Activated gamma-delta T cell (primary cell): Measurements from ENCODE around the gene WASF1.

Source experiments
- DNase-seq: peaks from one replicate; lab custom pipeline; 2025; lab: John Stamatoyannopoulos, UW
- total RNA-seq, 2 donors: gene quantifications; one replicate each; lab custom pipeline; 2026; lab: John Stamatoyannopoulos, UW

Gene WASF1
- 1.1 to 1.7 reads per million in 2 donors for total RNA-seq

DNA sequence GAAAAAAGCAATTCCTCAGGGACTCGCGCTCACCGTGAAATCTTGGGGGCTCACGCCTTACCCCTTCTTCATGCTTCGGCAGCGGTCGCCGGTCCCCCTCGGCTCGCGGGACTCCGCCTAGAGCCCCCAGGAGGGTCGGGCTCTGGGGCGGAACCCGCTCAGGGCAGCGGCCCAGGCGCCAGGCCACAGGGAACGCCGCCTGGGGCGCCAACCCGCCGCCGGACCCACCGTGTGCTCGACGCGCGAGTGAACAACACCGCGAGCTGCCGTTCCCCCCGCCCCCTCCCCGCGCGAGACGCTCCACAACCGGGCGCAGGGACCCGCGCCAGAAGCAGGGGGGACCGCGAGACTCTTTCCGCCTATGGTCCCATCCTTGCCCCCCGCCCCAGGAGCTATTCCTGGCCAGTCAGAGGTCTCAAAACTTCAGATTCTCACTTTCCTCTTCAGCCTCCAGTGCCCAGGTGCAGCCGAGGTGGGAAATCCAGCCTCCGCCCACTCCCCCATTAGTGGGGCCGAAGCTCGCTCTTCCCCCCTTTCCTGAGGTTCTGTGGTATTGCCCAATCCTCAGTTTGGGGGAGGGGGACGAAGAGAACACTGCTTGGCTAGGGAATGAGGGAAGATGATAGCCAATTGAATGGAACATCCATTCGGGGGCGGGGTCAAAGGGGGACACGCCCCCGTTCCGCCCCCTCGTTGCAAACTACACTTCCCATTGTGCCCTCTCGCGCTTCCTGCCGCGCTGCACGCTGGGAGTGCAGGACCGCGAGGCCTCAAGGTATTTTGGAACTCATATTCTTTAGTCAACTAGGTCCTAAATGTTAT is at the start of gene WASF1:
WASF1 (minus strand) TSS at position 265 of the 822 bp plus-strand sequence. CDS start 52,069 bp downstream, outside the sequence.
- DNase-seq, result peak; percentile 80

DNA sequence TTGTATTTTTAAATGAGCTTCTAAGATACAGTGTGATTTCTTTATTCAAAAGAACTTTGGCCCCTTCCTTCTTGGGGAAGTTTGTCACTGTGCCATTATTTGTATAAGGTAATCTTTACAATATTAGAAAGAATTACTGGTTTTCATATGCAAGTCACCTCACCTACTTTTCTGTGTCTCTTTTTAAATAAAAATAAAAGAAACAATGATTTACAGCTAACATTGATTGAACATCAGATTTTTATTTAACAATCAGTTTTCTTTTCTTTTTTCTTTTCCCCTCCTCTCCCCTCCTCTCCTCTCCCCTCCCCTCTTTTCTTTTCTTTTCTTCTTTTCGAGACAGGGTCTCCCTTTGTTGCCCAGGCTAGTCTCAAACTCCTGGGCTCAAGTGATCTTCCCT is 46.8 kb upstream of the WASF1 start:
- no peak for DNase-seq

DNA sequence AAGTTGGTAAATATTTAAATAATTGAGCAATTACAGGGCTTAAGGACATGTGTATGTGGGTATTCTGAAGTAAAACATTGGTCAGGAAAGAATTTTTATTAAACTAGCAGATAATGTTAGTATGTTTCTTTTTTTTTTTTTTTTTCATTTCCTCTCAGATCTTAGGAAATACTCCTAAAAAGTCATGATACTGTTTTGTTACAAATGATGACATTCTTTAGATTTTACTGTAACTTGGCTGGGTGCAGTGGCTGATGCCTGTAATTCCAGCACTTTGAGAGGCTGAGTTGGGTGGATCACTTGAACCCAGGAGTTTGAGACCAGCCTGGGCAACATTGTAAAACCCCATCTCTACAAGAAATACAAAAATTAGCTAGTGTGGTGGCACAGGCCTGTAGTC is 42.3 kb upstream of the WASF1 start:
- DNase-seq, result no peak

DNA sequence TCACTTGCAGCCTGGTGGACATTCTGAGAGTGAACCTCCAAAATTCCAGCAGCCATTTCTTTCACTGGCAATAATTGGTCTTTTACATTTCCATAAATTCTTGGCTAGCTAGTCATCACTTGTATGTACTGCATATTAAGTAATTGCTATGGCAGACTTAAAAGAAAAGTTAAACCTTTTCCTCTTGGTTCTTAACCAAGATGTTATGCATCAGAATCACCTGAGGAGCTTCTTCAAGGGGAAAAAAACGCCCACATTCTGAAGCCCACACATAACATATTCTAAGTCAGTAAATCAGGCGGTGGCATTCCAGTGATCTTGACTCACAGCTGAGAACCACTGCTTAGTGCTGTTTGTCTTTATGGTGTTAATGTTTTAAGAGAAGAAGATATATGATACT is 37.8 kb upstream of the WASF1 start:
- no peak for DNase-seq

DNA sequence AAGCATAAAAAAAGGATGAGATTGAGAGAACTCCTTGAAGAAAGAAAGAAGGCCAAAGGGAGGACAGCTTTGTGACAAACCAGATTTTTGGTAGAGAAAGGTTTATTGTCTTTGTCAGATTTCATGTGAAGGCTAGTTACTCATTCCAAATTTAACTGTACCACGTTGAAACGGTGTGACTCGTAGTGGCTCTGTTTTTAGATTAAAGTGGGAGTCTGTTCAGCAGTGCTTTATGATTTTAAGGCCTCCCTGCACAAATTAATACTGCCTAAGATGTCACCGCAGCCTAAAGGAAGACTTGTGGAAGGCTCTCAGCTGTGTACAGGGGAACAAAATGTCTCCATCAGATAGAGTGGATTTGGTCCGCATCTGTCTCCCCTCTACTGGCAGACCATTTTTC is 36.7 kb upstream of the WASF1 start:
- no peak for DNase-seq

DNA sequence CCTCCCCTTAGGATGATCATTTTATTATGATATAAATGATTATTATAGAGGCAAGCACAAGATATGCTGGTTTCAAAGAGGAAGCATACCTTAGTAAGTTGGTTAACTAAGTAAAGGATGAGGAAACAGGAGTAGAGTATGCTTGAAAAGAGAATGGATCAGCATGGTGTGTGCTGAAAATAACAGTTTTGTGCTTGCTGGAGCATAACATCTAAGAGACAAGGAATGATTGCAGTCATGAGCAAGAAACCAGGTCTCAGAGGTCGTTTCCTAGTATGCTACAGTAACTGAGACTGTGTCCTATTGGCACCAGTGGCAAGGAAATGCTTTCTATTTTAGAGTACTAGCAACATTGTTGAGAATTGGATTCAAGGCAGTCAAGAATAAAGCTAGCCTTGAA is 34.9 kb upstream of the WASF1 start:
- no peak for DNase-seq

DNA sequence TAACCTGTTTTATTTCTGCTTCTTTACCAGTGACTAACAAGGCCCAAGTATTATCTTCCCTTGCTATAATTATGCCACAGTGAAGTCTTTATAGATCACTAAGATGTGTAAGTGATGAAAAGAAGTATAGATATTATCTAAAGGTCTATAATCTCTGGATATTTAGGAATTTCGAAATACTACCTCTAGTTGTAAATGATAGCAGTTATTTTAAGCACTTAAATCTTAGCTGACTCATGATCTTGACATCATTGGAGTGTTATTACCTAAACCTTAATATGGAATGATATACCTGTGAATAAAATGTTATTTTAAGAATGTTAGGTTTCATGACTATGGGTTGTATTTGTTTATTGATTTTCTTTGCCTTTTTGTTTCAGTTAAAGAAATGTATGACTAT is 32.3 kb upstream of the WASF1 start:
- DNase-seq, result no peak

DNA sequence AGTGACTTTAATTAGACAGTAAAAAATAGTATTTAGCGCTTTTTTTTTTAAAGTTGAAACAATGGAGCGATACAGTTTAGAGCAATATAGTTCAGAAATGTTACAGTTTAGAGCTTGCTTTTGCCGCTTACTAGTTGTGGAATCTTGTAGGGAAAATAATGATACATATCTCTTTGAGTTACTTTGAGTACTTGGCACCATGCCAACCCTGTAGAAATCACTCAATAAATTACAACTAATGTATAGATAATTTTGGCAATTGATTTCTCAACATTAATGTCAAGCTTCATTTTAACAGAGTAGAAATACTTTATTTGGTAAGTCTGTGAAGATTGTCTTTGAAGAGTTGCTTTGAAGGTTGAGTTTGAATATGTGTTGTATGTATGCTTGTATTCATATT is 28.2 kb upstream of the WASF1 start:
- DNase-seq, result no peak

DNA sequence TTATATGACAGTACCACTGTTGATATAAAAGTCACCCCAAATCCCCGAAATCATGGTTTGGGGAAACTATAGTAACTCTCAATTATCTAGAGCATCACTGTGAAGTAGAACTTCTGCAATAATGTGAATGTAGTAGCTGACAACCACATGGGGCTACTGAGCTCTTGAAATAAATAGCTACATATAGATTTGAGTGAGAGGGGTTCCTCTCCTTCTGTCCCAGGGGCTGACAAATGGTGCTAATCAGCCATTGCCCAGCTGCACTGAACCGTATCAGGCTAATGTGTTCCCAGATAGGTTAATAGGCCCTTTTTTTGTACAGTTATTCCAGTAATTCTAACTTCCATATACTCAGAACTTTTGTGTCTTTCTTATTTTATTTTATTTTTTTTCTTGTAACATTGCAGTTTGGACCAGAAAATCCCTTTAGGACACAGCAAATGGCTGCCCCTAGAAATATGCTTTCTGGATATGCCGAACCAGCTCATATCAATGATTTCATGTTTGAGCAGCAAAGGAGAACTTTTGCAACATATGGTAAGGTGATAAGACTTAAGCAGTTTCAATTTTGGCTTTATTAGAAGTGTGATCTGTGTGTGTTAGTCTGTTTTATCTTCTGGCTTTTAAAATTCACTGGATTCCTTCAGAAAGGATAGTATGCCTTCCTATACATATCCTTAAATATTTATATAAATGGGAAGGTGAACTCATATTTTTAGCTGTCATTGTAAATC is 21.8 kb upstream of the WASF1 start:
- DNase-seq, result no peak

DNA sequence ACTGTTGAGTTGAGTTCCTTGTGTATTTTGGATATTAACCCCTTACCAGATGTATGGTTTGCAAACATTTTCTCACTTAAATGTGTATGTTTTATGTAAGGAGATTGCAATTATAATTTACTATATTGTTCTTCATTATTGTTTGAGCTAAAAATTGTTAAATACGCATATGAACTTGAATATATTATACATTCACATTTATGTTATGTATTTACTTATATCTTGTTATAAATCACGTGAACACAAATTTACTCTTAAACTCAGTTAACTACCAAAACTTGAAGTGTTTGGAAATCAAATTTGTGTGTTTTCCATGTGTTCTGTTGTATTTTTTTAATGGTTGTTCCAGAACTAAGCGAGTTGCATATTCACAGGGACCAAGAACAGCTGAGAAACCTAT is 19.1 kb upstream of the WASF1 start:
- DNase-seq, result no peak

DNA sequence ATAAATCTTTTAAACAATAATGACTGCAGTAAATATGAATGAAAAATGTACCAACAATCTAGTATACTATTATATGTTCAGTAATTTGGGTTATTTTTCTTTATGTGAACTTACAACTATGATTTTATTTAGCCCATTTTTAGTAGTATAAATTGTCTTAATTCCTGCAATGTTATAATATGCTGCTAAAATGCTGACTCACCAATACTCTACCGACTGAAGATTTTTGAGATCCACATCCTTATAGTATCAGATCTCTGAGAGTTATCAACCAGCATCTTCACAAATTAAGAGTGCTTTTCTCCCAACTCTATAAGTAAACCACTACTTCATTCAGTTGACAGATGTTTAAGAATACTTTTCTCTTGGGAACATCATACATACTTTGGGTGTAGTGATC is 17.4 kb upstream of the WASF1 start:
- DNase-seq, result no peak

DNA sequence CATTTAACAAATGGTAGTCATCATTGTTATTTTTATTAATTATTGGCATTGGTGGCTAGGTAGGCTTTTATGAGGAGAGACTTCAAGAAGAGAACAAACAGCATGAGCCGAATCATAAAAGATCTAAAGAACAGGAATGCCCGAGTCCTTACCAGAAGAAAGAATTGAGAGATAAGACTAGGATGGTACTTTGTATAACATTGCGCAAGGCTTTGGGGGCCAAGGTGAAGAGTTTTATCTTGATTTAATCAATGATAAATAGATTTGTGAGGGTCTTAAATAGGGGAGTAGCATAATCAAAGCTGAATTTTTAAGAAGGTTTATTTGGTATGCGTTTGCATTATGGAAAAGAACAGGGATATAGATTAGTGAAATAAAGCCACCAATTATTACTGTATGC is 16.2 kb upstream of the WASF1 start:
- no peak for DNase-seq

DNA sequence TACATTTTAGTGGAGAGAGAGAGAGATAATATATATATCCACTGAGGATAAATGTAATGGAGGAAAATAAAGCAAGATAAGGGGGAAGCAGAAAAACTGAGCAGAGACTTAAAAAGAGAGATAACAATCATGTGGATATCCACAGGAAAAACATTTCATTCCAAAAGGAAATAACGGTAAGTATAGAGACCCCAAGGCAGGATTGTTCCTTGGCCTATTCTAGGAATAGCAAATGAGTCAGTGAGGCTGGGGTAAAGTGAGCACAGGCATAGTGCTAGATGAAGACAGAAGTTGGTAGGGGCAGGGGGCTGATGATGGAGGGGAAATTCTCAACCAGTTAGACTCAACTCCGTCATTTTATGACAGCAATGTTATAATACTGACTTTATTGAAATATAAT is 12.0 kb upstream of the WASF1 start:
- no peak for DNase-seq

DNA sequence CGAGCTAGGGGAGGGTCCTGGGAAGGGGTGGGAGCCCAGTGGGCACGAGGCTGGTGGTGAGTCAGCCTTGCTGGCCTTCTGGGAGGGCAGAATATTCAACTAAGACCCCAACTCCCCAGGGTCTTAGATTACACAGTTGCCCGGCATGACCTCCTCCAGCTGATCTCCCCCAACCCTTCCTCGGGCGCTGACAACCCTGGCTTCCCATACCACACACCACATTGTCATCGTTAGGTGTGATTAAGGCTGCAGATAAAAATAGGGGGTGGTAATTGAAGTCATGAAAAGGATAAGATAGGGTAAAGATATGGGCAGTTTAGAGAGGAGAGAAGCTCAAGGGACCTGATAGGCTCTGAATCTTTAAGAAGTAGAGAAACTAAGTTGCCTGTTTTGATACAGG is 11.3 kb upstream of the WASF1 start:
- no peak for DNase-seq

DNA sequence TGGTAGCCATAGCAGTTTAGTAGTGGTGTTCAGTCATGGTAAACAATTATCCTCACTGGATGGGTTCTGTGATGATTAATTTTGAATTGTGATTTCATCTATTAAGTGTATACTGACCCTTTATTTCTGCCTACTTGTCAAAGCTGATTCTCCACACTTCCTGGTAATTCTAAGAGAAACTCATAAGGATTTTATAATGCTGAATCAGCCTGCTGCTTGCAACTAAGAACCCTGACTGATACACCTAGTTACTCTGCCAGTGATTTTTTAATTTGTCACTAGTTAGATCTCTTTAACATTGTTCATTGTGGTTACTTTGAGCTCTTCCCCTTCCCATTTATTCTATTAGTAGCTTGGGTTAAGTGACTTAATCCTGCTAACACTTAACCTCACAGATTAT is 9.3 kb upstream of the WASF1 start:
- no peak for DNase-seq

DNA sequence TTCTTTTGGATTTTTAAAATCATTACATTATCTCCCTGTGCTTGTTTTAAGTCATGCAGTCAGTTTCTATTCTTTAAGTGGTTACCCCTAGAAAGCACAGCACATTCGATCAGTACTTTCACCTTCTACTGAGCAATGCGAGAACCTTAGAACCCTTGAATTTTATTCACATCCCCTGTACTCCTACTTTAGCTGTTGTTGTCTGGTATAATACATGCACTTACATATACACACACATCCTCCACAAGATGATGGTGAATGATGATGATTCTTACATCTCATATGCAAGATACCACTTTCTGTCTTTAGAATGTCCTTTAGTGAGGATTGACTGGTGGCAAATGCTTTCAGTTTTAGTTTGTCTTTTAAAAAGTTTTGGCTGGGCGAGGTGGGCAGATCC is 6.4 kb upstream of the WASF1 start:
- no peak for DNase-seq

DNA sequence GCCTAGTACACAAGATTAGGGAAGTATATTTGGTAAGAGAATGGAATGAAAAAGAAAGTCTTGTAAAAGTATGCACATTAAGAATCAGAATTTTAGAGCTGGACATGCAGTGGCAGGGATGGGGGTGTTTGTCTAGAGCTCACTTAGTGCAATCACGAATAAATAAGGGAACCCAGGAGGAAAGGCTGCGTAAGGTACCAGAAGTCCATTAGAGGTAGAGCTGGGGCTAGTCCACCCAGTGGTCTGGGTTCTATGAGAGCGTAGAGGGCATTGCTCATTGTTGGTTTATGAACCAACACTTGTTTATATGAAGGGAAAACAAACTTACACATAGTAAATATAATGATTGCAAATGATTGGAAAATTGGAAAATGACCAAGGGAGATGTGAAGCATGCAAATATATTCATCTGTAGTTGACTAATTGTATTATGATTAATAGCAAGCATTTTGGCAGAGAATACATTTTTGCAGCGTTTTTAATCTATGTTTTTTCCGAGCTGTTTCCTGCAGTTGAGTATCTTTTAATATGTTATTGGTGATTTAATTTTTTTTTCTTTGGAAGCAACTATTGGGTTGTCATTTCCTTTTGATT is 3.9 kb upstream of the WASF1 start:
- no peak for DNase-seq

DNA sequence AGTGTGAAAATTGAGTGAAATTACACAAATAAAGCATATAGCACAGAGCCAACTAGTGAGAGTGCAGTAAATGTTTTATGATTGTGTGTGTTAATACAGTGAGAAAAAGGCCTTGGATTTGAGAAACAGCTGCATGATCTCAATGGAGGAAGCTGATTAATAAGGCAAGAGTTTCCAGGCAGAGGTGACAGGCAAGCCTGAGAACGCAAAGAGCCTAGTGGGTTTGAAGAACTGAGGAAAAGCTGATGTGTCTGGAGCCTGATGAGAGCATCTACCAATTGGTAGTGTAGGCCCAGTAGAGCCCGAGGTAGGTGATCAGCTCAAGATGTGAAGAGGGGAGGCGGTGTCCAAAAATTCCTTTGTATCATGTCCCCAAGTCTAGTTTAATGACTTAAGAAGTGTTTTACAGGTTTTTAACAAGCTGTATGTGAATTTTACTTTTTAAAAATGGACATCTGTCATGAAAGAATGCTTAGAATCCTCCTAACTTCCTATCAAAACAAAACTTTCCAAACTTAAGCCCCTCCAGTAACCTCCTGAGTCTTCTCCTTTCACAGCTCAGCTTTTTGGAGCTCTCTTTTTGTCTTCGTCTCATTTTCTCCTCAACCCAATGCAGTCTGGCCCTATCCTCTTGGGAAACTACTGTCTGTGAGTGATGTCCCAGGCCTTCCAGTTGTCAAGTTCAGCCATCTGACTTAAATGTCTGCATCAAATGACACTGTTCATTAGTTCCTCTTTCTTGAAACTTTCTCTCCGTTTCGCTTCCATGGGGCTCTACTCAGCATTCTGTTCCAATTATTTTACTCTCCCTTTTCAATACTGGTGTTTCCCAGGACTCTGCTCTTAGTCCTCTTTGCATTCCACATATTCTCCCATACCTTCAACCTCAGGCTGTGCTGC is 1.9 kb upstream of the WASF1 start:
- no peak for DNase-seq

DNA sequence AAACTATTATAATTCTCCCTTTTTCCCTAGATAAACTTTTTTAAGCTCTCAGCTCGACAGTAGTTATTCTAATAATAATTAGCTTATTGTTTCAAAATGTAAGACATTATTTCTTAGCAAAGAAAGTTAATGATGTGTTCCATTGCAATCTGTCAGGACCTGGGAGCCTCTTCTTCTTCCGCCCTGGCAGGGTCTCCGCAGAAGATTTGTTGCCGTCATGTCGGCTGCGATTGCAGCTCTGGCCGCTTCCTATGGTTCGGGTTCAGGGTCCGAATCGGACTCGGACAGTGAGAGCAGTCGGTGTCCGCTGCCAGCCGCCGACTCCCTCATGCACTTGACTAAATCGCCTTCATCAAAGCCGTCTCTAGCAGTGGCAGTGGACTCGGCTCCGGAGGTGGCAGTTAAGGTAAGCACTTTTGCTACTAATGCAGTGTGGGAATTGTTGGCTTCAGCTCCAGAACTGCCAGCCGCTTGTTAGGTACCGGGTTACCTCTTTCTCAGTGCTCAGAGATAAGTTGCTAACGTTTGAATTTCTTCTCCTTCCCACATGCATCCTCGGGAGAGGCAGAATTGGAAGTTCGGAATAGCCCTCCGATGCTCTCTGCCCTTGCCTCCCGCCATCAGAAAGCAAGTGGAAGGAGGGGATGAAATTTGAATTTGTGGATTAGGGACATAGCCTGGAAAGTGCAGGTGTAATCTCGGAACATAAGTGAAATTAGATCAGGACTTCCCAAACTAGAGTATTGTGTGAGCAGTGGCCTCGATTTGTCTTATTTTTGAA is 948 bp upstream of the WASF1 start, which contains the start of gene CDC40:
CDC40 (plus strand) TSS at position 200 of the 781 bp plus-strand sequence; CDS start at position 218, 18 bp downstream.
- peak; percentile 19 for DNase-seq

DNA sequence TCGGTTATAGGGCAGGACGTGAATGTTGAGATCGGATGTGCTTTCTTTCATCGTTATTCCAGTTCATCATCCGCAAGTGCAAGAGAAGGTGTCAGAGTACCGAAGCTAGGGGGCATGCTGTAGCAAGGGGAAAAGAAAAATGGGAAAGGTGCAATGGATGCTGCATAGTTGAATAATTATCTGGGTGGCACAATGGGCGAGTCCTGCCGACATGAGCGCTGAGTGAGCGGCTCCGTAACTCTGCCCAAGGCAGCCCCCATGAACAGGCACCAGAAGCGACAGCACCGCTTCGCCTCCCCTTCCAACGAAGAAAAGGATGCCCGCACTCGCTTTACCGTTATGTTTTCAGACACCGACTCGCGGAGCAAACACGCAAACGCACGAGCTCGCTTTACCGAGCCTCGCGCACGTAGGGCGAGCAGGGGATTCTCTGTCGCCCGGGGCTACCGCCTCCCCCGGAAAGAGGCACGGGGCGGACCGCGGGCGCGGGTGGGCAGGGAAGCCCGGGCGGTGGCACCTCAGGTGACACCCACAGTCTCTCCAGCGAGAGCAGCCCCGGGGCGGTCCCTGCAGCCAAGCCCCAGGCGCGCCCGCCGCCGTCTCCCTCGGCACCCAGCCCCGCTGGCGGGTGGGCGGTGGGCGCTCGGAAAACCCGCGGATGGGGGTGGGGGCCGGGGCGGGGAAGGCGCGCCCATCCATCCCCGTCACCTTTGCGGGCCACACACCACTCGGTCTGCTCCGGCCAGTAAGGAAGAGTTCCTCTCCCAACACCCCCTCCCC is 654 bp downstream of the WASF1 start:
- DNase-seq, result peak; percentile 73
